ENCODE data around the gene ANGPTL8.

The ANGPTL8 gene

DNA sequence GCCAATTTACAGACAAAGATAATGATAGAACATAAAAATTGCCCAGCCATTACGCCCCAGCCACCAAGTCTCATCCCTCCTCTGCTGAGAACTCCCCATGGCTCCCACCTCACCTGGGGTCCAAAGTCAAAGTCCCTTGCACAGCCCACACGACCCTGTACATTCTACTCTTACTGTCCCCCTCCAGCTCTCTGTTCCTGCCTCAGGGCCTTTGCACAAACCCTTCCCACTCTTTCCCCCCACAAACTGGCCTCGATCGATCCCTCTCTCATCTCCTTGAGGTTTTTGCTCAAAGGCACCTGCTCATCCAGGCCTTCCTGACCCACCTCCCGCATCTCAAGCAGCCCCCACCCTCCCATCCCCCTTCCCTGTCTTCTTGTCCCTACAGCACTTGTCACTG is 21.6 kb downstream of the ANGPTL8 start:
- H3K4me3 ChIP-seq (ENCODE audit: low read length) = no peak overlapping the region
- H3K27ac ChIP-seq (ENCODE audit: low read depth, low read length) = no peak overlapping the region
- H3K36me3 ChIP-seq (ENCODE audit: control insufficient read depth, insufficient read depth, low read length) = no peaks in the 10 kb centered on the region
- H3K27me3 ChIP-seq (ENCODE audit: control insufficient read depth, insufficient read depth, low read length) = no peaks in the 10 kb centered on the region
- no peak overlapping the region for H3K9ac ChIP-seq (ENCODE audit: low read length)
- H3K4me1 ChIP-seq (ENCODE audit: control insufficient read depth, insufficient read depth, low read length) = peaks cover 2% of the 10 kb centered on the region

DNA sequence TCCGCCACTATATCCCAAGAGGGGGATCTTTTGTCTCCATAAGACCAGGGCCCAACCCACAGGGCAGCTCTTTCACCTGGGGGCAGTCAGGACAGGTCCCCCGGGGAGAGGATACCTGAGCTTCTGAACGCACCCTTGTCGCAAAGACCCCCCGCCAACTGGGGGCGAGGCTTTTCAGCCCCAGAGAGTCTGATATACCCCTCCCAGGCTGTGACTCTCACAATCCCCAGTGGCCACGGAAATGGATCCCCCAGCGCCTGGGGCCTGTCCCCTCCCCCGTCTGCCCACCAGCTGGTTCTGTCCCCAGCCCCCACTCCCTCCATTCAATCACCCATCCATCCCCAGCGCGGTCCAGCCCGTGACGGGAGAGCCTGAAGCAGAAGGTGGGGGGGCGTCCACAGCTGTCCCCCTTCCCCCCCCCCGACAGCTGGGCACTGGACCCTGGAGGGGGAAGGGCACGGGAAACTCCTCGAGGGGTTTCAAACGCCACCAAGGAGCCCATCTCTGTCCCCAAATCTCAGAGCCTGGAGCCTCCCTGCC is 22.1 kb downstream of the ANGPTL8 start:
- Histone ChIP-seq H3K27me3 (ENCODE audit: control insufficient read depth, insufficient read depth, low read length) (no peaks in the 10 kb centered on the region), H3K27ac (ENCODE audit: low read depth, low read length) (no peak overlapping the region), H3K4me1 (ENCODE audit: control insufficient read depth, insufficient read depth, low read length) (peaks cover 2% of the 10 kb centered on the region), H3K9ac (ENCODE audit: low read length) (no peak overlapping the region), H3K4me3 (ENCODE audit: low read length) (peak overlapping the region; percentile 66), H3K36me3 (ENCODE audit: control insufficient read depth, insufficient read depth, low read length) (no peaks in the 10 kb centered on the region)

DNA sequence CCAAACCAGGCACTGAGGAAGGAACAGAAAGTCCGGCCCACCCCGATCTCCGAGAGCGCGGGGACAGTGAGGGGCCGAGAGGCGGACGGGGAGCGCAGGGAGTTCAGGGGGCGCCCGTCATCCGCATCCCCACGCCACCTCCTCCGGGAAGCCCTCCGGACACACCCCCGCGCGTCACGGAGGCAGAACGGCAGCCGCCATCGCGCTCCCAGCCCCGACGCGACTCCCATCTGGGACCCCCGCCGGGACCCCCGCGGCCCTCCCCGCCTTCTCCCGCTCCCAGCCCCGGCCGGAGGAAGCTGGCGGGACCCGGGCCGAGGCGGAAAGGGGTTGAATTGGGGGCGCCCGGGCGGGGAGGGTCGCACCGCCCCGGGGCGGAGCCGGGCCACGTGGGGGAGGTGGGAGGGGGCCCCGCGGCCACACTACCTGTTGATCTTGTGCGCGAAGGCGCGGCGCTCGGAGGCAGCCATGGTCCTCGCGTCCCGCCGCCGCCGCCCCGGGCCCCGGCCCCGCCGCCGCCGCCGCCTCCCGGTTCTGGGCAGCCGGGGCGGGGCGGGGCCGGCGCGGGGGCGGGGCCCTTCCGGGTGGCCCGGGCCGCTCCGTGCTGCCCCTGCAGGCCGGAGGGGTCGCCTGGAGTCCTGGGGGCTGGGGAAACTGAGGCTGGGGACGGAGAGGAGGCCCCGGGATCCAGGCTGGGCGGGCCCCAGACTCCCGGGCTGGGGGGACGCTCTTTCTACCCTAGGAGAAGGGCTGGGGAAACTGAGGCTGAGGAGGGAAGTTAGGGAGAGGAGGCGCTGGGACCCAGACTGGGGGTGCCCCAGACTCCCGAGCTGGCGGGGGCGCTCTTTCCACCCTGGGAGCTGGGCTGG is 22.8 kb downstream of the ANGPTL8 start, which contains the start of gene DOCK6:
Gene DOCK6 (minus strand): TSS at position 554 of the 869 bp plus-strand sequence. CDS start 84 bp downstream, at position 470.
- peak within 1 kb of the TSS; percentile 66 for H3K27ac ChIP-seq (ENCODE audit: low read depth, low read length)
- peak within 1 kb of the TSS; percentile 49 for H3K9ac ChIP-seq (ENCODE audit: low read length)
- no peaks in the 10 kb centered on the region for H3K27me3 ChIP-seq (ENCODE audit: control insufficient read depth, insufficient read depth, low read length)
- no peaks in the 10 kb centered on the region for H3K36me3 ChIP-seq (ENCODE audit: control insufficient read depth, insufficient read depth, low read length)
- H3K4me1 ChIP-seq (ENCODE audit: control insufficient read depth, insufficient read depth, low read length) = peaks cover 2% of the 10 kb centered on the region
- peak within 1 kb of the TSS; percentile 67 for H3K4me3 ChIP-seq (ENCODE audit: low read length)

DNA sequence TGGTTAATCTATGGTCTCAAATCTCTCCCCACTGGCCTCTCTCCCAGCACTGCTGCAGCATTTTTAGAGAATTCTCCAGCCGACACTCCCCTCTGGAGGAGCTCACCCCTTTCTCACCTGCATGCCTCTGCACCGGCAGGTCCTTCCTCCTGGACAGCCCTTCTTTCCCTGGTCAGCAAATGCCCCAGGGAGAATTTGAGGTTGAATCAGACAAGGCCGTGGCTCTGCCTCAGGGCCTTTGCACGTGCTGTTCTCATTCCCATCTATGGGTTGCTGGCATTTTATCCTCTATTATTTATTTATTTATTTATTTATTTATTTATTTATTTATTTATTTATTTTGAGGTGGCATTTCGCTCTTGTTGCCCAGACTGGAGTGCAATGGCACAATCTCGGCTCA is 24.3 kb downstream of the ANGPTL8 start:
- no peak overlapping the region for H3K4me3 ChIP-seq (ENCODE audit: low read length)
- H3K27me3 ChIP-seq (ENCODE audit: control insufficient read depth, insufficient read depth, low read length) = no peaks in the 10 kb centered on the region
- H3K9ac ChIP-seq (ENCODE audit: low read length) = no peak overlapping the region
- no peaks in the 10 kb centered on the region for H3K36me3 ChIP-seq (ENCODE audit: control insufficient read depth, insufficient read depth, low read length)
- H3K4me1 ChIP-seq (ENCODE audit: control insufficient read depth, insufficient read depth, low read length) = peaks cover 2% of the 10 kb centered on the region
- H3K27ac ChIP-seq (ENCODE audit: low read depth, low read length) = no peak overlapping the region

DNA sequence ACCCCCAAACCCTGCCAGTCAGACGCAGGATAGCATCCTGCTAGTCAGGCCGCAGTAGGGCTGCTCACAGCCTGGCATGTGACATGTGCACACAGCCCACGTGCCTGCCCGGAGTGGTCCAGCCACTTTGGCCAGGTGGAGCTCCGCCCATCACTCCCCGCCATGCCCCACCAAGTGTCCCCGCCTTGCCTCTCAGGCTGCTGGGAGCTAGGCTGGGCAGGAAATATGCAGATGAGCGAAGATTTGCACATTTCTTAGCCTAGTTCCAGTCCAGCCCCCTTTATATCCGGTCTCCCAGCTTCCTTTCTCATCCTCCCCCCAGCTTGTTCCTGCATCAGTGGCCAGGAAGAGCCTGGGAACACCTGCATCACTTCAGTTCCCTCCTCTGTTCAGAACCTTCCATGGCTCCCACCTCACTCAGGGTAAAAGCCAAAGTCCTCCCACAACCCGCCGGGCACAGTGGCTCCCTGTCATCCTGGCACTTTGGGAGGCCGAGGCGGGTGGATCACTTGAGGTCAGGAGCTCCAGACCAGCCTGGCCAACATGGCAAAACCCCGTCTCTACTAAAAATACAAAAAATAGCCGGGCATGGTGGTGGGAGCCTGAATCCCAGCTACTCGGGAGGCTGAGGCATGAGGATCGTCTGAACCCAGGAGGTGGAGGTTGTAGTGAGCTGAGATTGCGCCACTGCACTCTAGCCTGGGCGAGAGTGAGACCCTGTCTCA is 25.2 kb downstream of the ANGPTL8 start:
- Histone ChIP-seq H3K9ac (ENCODE audit: low read length) (no peak overlapping the region), H3K27ac (ENCODE audit: low read depth, low read length) (peak overlapping the region; percentile 16), H3K36me3 (ENCODE audit: control insufficient read depth, insufficient read depth, low read length) (no peaks in the 10 kb centered on the region), H3K4me1 (ENCODE audit: control insufficient read depth, insufficient read depth, low read length) (peaks cover 8% of the 10 kb centered on the region), H3K27me3 (ENCODE audit: control insufficient read depth, insufficient read depth, low read length) (no peaks in the 10 kb centered on the region), H3K4me3 (ENCODE audit: low read length) (no peak overlapping the region)

DNA sequence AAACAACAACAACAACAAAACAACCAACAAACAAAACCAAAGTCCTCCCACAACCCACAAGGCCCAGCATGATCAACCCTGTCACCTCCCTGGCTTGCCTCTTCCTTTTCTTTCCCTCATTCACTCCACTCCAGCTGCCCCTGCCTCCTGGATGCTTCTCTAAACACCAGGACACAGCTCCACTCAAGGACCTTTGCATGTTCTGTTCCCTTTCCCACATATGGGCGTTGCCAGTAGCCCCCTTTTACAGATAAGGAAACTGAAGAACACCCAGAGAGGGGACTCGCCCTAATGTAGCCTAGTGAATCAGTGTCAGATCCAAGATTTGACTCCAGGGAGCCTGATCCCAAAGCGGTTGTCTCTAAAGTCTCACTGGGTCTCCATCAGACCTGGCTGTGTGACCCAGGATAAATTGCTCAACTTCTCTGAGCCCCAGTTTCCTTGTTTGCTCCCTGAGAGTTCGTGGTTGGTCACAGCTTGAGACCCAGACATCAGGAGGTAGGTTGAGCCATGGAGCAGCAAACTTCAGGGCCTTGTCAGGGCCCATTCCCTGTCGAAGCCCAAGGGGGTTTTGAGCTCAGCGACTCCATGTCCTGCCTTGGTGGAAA is 25.9 kb downstream of the ANGPTL8 start:
- no peak overlapping the region for H3K27ac ChIP-seq (ENCODE audit: low read depth, low read length)
- no peak overlapping the region for H3K9ac ChIP-seq (ENCODE audit: low read length)
- H3K4me3 ChIP-seq (ENCODE audit: low read length) = peak overlapping the region; percentile 15
- peaks cover 8% of the 10 kb centered on the region for H3K4me1 ChIP-seq (ENCODE audit: control insufficient read depth, insufficient read depth, low read length)
- no peaks in the 10 kb centered on the region for H3K27me3 ChIP-seq (ENCODE audit: control insufficient read depth, insufficient read depth, low read length)
- H3K36me3 ChIP-seq (ENCODE audit: control insufficient read depth, insufficient read depth, low read length) = no peaks in the 10 kb centered on the region

DNA sequence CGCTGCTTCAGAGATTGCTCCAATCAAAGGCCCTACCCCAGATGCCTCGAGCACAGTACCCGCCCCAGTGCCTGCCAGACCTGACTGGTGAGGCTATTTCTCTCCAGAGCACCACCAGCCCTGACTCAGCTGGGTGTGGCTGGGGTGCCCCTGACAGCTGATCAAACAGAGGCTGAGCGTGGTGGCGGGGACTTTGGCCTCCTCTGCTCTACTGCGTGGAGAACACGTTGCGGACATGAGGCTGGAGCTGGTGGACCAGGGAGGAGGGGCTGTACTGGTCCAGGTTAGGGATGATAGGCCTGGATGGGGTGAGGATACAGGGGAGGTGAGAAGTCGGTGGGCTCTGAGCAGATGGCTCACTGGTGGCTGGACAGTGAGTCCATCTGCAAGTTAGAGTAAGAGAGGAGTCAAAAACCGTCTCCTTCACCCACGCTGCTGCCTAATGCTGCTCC is 26.4 kb downstream of the ANGPTL8 start:
- Histone ChIP-seq H3K27me3 (ENCODE audit: control insufficient read depth, insufficient read depth, low read length) (no peaks in the 10 kb centered on the region), H3K4me3 (ENCODE audit: low read length) (no peak overlapping the region), H3K36me3 (ENCODE audit: control insufficient read depth, insufficient read depth, low read length) (no peaks in the 10 kb centered on the region), H3K4me1 (ENCODE audit: control insufficient read depth, insufficient read depth, low read length) (peaks cover 8% of the 10 kb centered on the region), H3K9ac (ENCODE audit: low read length) (no peak overlapping the region), H3K27ac (ENCODE audit: low read depth, low read length) (no peak overlapping the region)

DNA sequence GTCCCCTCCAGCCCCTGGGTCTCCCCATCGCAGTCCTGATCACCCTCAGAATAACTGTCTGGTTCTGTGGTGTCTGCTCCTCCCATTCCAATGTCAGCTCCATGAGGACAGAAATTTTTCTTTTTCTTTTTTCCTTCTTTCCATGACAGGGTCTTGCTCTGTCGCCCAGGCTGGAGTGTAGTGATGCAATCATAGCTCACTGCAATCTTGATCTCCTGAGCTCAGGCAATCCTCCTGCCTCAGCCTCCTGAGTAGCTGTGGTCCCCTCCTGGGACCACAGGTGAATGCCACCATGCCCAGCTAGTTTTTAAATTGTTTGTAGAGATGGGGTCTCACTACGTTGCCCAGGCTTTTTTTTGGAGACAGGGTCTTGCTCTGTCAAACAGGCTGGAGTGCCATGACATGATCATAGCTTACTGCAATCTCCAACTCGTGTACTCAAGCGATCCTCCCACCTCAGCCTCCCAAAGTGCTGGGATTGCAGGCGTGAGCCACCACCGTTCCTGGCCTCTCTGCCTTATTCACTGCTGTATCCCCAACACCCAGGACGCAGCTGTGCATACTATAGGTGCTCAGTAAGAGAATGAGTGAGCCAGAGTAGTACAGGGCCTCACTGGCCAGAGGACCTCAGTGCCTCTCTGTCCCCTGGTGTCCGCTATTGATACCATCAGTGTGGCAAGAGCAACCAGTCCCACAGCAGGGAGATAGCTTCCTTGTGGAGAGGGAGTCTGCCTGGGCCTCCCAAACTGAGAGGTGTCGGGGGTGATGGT is 28.1 kb downstream of the ANGPTL8 start:
- Histone ChIP-seq H3K4me3 (ENCODE audit: low read length) (no peak overlapping the region), H3K27me3 (ENCODE audit: control insufficient read depth, insufficient read depth, low read length) (no peaks in the 10 kb centered on the region), H3K36me3 (ENCODE audit: control insufficient read depth, insufficient read depth, low read length) (no peaks in the 10 kb centered on the region), H3K4me1 (ENCODE audit: control insufficient read depth, insufficient read depth, low read length) (peaks cover 8% of the 10 kb centered on the region), H3K9ac (ENCODE audit: low read length) (no peak overlapping the region), H3K27ac (ENCODE audit: low read depth, low read length) (no peak overlapping the region)

DNA sequence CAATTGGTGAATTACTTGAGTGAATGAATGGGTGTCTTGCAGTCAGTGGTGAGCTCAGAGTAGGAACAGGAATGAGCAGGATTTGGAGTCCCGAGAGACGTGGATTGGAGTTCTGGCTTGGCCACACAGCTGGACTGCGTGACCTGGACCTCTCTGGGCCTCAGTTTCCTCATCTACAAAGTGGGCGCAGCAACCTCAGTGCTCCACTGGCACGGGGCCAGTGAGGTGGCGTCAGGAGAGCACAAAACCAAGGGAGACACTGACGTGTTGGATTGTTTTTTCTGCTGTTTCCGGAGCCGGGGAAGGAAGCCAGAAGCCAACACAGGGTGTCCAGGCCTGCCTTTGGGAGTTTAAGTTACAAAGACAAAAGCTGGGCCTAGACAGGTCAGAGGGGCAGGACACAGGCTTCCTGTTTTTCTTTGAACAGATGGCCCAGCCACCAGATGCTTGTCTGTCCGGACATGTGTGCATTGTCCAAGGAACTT is 29.4 kb downstream of the ANGPTL8 start:
- no peak overlapping the region for H3K9ac ChIP-seq (ENCODE audit: low read length)
- no peaks in the 10 kb centered on the region for H3K36me3 ChIP-seq (ENCODE audit: control insufficient read depth, insufficient read depth, low read length)
- no peaks in the 10 kb centered on the region for H3K27me3 ChIP-seq (ENCODE audit: control insufficient read depth, insufficient read depth, low read length)
- no peak overlapping the region for H3K4me3 ChIP-seq (ENCODE audit: low read length)
- H3K27ac ChIP-seq (ENCODE audit: low read depth, low read length) = peak overlapping the region; percentile 58
- H3K4me1 ChIP-seq (ENCODE audit: control insufficient read depth, insufficient read depth, low read length) = peaks cover 6% of the 10 kb centered on the region

DNA sequence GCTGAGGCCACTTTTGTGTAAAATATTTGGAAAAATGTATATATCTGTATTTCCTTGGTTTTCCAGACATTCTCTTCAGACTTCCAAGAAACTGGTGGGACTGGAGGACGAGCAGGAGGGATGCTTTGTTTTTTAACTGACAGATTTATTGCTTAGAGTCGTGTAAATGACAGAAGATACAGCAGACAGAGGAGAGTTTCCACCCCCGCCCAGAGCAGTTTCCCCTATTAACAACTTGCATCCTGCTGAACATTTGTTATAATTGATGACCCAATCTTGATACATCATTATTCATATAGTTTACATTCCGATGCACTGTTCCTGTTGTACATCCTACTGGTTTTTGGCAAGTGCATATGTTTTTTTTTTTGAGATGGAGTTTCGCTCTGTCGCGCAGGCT is 30.0 kb downstream of the ANGPTL8 start:
- peak overlapping the region; percentile 58 for H3K27ac ChIP-seq (ENCODE audit: low read depth, low read length)
- H3K36me3 ChIP-seq (ENCODE audit: control insufficient read depth, insufficient read depth, low read length) = no peaks in the 10 kb centered on the region
- no peak overlapping the region for H3K9ac ChIP-seq (ENCODE audit: low read length)
- no peaks in the 10 kb centered on the region for H3K27me3 ChIP-seq (ENCODE audit: control insufficient read depth, insufficient read depth, low read length)
- peaks cover 6% of the 10 kb centered on the region for H3K4me1 ChIP-seq (ENCODE audit: control insufficient read depth, insufficient read depth, low read length)
- H3K4me3 ChIP-seq (ENCODE audit: low read length) = no peak overlapping the region

DNA sequence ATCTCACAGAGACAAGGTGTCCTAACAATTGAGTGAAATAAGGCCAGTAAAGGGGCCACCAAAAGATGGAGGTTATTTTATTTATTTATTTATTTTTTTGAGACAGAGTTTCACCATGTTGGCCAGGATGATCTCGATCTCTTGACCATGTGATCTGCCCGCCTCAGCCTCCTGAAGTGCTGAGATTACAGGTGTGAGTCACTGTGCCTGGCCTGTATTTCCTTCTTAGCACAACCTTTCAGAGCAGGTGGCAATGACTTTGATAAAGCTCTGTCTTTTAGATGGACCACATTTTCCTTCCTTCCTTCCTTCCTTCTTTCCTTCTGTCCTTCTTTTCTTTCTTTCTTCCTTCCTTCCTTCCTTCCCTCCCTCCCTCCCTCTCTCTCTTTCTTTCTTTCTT is 33.9 kb downstream of the ANGPTL8 start:
- H3K36me3 ChIP-seq (ENCODE audit: control insufficient read depth, insufficient read depth, low read length) = no peaks in the 10 kb centered on the region
- H3K4me3 ChIP-seq (ENCODE audit: low read length) = no peak overlapping the region
- H3K9ac ChIP-seq (ENCODE audit: low read length) = no peak overlapping the region
- no peaks in the 10 kb centered on the region for H3K27me3 ChIP-seq (ENCODE audit: control insufficient read depth, insufficient read depth, low read length)
- peaks cover 6% of the 10 kb centered on the region for H3K4me1 ChIP-seq (ENCODE audit: control insufficient read depth, insufficient read depth, low read length)
- H3K27ac ChIP-seq (ENCODE audit: low read depth, low read length) = no peak overlapping the region

Data from rectal smooth muscle tissue (tissue), 1 donor.